Iris pigment epithelial cell (primary cell): ENCODE measurements around the gene CTDSP2.
"Not testable (repeated sequence)": the region's sequence is repeated elsewhere in the genome, so short reads cannot be mapped to it uniquely, and the experiment has no call there.

ENCODE experiments used
- DNase-seq: peaks from one replicate; pipeline ENCODE4 v3.0.0-alpha.2; 2011; ENCODE audit warnings: low read depth

The CTDSP2 gene, protein sequence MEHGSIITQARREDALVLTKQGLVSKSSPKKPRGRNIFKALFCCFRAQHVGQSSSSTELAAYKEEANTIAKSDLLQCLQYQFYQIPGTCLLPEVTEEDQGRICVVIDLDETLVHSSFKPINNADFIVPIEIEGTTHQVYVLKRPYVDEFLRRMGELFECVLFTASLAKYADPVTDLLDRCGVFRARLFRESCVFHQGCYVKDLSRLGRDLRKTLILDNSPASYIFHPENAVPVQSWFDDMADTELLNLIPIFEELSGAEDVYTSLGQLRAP

GRCh38 chr12:57846577-57847319 is at the start of gene CTDSP2:
Gene CTDSP2, minus strand, starts transcription at chr12:57846729. Its CDS starts 294 bp downstream, at chr12:57846435.
- peak; percentile 99 for DNase-seq

GRCh38 chr12:57896115-57896433 is 49.5 kb upstream of the CTDSP2 start:
- peak; percentile 21 for DNase-seq

- no peak for DNase-seq
These were observed 49.0 kb upstream of the CTDSP2 start for GRCh38 chr12:57895389-57896114.

DNA sequence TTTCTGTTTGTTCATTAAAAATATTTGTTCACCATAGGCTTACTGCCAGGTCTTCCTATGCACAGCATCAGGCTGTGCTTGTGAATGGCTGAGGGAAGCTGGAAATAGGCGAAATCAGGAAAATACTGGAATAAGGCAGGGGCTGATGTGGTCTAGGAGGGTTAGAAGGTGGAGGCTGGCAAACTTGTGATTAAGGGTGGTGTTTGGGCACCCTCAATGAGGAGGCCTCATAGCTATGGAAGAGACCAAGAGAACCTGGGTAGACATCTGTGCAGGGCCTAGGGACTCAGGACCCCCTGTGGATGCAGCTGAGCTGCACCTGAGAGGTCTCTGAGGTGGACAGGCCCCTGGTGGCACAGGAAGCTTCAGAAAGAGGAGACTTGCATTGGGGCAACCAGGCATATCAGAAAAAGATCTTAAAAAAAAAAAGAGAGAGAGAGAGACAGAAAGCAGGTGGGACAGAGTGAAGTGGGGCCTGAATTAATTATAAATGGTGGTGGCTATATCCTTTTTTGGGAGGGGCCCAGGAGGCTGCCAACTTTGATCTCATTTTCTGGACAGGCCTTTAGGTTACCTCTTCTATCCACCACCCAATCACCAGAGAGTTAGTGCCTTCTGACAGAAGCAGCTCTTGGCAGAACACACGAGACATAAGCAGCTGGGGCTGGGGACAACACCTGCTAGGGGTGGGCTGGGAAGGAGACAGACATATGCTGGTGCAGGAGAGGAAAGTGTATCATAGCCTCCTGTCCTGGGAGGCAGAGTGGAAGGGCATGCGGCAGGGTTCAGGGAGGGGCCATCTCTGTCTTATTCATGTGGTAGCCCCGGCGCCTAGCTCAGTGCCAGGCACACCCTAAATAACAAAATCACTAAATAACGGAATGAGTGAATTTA is 48.1 kb upstream of the CTDSP2 start:
- no peak for DNase-seq

DNA sequence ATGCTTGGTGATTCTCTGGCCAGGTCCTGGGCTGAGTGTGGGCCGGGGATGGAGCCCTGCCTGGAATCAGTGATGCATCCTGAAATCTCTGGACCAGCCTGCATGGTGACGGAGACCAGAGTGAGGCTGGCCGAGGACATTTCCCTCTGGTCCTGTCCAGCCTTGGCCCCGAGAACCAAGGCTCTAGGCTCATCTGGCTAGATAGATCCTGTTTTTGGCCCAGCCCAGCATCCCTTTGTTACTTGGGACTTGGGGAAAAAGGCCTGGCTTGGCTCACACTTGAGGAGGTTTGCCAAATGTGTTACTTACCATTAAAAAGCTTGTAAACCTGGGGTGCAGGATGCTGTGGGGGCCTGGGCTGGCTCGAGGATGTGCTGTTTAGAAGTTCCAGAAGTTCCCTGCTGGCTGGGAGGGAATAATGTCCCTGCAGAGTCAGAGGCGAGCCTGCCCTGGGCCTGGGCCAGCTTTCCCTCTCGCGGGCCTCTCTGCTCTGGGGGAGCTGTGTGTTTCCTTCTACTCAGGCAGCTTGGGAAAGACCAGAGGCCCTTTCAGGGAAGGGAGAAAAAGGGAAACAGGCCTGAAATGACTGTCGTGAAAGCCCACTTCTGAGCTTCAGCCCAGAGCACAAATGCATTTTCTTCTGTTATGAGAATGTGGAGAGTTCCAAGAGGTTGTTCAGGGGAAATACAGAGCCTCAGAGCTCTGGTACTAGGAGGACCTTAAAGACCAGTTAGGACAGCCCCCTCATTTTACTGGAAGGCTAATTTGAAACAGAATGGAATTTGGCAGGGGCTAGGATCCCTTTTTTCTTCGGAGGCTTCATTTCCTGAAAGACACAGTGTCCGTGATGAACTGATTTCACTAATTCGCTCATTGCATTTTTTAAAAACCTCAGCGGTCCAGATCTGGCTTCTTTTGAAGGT is 47.2 kb upstream of the CTDSP2 start:
- peak; percentile 88 for DNase-seq

- DNase-seq, result no peak
These were observed 45.9 kb upstream of the CTDSP2 start for GRCh38 chr12:57892232-57892972.

DNA sequence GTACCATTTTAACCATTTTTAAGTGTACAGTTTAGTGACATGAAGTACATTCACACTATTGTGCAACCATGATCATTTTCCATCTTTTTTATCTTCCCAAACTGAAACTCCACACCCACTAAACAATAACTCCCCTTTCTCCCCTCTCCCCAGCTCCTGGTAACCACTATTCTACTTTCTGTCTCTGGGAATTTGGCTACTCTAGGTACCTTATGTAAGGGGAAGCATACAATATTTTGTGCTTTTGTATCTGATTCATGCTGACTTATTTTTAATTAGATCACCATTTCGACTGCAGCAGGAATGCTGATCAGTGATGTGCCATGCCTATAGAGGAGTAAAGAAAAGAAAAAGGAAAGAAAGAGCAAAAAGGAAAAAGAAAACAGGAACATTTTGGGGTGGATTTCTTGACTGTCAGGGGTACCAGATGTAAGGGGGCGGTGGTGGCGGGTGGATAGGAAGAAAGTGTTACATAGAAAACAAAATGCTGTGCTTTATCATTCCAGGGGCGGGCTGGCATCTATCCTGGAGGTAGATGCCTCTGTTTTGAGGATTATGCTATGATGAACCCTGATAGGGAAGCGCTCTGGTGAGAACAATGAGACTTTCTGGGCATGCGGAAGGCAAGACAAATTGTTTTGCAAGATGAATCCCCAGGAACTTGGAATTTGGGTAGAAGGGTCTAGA is 45.2 kb upstream of the CTDSP2 start:
- no peak for DNase-seq

GRCh38 chr12:57890191-57891115 is 43.9 kb upstream of the CTDSP2 start:
- DNase-seq, result peak; percentile 51

DNA sequence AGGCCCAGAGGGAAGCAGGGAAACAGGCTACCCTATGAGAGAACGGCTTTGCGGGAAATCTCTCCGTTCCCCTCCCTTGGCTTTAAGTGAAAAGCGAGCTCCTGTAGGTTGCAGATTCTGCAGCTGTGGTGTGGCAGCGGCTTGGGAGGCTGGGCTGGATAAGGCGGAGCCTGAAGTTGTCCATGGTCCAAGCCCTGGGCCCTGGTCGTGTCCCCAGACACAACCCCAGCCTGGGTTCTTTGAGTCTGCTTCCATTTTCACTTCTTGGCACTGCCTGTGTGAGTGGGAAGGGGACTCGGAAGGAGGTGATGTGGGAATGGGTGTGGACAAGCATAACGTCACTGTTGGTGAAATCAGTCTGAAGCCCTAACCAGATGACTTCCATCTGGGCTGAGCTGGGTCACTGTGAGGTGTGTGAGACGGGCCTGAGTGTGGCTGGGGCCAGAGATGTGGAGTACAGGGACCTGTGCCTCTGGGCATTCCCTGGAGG is 43.0 kb upstream of the CTDSP2 start:
- peak; percentile 67 for DNase-seq

DNA sequence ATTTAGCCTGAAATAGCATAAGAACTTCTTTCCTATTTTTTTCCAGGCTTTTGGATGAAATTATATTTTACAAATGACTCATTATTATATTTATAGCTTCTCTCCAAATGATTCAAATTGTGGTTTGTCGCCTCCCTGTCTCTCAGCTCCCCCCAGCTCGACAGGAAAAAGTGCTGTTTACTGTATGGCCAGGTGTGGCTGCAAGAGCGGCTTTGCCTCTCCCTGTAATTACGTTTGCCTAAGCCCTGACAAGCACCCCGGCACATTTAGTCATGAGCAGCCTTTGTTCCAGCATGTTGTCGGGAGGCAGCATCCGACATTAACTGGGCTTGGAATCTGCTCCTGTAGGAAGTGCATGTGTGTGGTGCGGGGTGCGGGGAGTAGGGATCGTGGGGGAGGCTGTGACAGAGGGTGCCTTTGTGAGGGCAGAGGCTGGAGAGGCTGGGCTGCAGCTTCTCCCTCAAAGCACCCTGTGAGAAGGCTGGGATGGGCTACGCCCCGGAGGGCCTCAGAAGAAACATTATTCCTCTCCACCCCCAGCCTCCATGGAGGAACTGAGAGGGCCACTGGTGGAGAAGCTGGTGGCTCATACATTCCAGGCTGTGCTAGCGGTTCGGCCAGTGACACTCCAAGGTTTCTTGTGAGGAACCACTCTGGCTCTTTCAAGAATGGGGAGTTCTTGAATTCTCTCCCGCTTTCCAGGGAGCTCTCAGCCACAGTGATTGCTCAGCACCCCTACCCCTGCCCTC is 42.1 kb upstream of the CTDSP2 start:
- peak; percentile 47 for DNase-seq

DNA sequence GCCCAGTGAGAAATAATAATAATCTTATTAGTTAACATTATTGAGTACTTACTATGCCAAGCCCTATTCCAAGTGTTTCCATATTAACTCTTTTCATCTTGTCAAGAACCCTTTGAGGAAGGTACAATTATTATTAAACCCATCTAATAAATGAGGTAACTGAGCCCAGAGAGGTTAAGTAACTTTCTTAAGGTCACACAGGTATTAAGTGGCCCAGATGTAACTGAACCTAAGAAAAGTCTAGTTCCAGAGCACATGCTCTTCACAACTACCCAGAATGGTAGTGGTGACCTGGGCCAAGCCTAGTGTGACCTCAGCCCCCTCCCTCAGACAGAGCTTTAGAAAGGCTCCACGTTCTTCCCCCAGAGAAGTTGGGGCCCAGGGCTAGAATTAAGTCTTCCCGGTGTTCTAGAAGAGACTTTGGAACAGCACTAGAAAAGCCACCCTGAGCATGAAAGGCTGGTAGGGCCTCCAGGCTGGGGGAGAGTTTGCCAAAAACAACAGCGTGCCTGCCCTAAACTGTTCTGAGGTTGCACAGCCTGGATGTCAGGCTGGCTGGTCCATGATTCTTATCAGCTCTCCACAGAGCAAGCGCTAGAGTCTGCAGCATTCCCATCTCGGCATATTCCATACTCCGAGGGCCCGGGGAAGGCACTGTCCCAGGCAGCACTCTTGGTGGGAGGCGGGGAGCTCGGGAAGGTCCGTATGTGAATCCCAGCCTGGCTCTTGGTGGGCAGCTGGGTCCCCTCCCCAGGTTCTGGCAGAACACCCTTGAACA is 41.3 kb upstream of the CTDSP2 start:
- peak; percentile 15 for DNase-seq

DNA sequence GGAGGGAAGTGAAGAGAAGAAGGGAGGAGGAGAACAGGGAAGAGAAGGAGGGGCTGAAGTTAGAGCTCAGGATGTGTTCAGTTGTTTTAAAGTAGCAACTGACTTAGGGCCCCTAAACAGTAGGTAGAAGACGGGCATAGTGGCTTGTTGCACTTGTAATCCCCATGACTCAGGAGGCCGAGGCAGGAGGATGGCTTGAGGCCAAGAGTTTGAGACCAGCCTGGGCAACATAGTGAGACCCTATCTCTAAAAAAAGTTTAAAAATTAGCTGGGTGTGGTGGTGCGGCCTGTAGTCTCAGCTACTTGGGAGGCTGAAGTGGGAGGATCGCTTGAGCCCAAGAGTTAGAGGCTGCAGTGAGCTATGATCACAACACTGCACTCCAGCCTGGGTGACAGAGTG is 40.4 kb upstream of the CTDSP2 start:
- DNase-seq, result not testable (repeated sequence)

- DNase-seq, result no peak
These were observed 40.0 kb upstream of the CTDSP2 start for GRCh38 chr12:57886542-57886941.

- no peak for DNase-seq
These were observed 38.7 kb upstream of the CTDSP2 start for GRCh38 chr12:57885207-57885606.

GRCh38 chr12:57883700-57884099 is 37.2 kb upstream of the CTDSP2 start:
- DNase-seq, result no peak

GRCh38 chr12:57883057-57883456 is 36.5 kb upstream of the CTDSP2 start:
- DNase-seq, result no peak

DNA sequence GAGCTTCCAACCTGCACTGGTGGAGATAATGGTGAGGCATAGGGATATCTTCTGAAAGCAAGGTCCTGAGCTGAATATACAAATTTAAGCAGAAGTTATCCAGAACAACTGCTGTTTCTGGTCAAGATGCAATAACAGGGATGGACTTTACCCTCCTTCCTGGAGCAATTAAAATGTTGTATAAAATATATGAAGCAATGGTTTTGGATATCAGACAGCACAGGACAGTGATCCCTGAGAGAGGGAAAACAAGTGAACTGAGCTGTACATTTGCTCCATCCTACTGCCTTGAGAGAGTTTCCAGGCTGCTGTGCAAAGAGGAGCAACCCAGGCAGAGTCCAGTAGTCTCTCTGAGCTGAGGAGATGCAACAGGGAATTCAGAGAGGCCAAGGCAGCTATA is 36.0 kb upstream of the CTDSP2 start:
- no peak for DNase-seq
